Measurements from ENCODE around the gene BORCS5.

DNA sequence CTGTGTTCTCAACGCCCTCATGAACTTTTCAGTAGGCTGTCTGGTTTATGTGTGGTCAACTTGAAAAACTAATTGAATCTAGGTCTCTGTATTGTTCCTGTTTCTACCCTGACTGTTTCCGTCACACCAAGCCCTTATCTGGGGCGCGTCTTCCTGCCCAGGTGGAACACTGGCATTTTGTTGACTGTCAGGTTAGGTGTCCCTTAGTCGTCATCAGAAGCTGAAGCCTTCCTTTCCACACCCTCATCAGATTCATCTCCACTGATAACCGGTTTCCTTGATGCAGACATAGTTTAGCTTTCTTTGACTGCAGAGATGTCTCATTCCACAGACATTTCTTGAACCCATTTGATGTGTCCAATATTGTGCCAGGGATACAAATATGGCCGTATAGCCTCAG, 109.3 kb downstream of the BORCS5 start:
- TF ChIP-seq, protein P1, sequence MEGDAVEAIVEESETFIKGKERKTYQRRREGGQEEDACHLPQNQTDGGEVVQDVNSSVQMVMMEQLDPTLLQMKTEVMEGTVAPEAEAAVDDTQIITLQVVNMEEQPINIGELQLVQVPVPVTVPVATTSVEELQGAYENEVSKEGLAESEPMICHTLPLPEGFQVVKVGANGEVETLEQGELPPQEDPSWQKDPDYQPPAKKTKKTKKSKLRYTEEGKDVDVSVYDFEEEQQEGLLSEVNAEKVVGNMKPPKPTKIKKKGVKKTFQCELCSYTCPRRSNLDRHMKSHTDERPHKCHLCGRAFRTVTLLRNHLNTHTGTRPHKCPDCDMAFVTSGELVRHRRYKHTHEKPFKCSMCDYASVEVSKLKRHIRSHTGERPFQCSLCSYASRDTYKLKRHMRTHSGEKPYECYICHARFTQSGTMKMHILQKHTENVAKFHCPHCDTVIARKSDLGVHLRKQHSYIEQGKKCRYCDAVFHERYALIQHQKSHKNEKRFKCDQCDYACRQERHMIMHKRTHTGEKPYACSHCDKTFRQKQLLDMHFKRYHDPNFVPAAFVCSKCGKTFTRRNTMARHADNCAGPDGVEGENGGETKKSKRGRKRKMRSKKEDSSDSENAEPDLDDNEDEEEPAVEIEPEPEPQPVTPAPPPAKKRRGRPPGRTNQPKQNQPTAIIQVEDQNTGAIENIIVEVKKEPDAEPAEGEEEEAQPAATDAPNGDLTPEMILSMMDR (IDR thresholded peaks at IDR 0.05; ENCODE audit: low read length): no peak
- TF ChIP-seq EZH2 (optimal IDR thresholded peaks at IDR 0.05; ENCODE audit: low read depth, low read length): no peak
